HAP-1 (cell line): ENCODE measurements around the gene KIF21B.

ENCODE experiments used
- DNase-seq, 2 experiments: peaks; one replicate each; pipeline ENCODE4 v3.0.0-alpha.2; 2016 to 2020; ENCODE audit warnings: low spot score in 2 of 2
- H3K27me3 ChIP-seq: fragments of 250-450 bp; sonication (Bioruptor Pico); 2 replicates; pipeline ENCODE4 v1.5.1; 2020; ENCODE audit warnings: low read depth, mild to moderate bottlenecking, moderate library complexity
- H3K36me3 ChIP-seq: fragments of 250-450 bp; sonication (Bioruptor Pico); replicated peaks from 2 replicates; pipeline ENCODE4 v1.5.1; 2020; ENCODE audit warnings: mild to moderate bottlenecking
- H3K4me1 ChIP-seq: fragments of 250-450 bp; sonication (Bioruptor Pico); 2 replicates; pipeline ENCODE4 v1.5.1; 2020; ENCODE audit warnings: mild to moderate bottlenecking
- H3K4me3 ChIP-seq: fragments of 250-450 bp; sonication (Bioruptor Pico); 2 replicates; pipeline ENCODE4 v1.5.1; 2020; ENCODE audit warnings: mild to moderate bottlenecking, moderate library complexity
- H3K9me3 ChIP-seq: fragments of 250-450 bp; sonication (Bioruptor Pico); 2 replicates; pipeline ENCODE4 v1.5.1; 2020; ENCODE audit warnings: mild to moderate bottlenecking, moderate library complexity
- in situ Hi-C: fragments of 300-500 bp; cut with MboI; formaldehyde crosslinking; loops from 3 replicates; pipeline ENCODE4 v1.14.3; 2020; ENCODE audit warnings: low sequenced_read_pairs, inconsistent platforms, mixed read lengths

Gene KIF21B

DNA sequence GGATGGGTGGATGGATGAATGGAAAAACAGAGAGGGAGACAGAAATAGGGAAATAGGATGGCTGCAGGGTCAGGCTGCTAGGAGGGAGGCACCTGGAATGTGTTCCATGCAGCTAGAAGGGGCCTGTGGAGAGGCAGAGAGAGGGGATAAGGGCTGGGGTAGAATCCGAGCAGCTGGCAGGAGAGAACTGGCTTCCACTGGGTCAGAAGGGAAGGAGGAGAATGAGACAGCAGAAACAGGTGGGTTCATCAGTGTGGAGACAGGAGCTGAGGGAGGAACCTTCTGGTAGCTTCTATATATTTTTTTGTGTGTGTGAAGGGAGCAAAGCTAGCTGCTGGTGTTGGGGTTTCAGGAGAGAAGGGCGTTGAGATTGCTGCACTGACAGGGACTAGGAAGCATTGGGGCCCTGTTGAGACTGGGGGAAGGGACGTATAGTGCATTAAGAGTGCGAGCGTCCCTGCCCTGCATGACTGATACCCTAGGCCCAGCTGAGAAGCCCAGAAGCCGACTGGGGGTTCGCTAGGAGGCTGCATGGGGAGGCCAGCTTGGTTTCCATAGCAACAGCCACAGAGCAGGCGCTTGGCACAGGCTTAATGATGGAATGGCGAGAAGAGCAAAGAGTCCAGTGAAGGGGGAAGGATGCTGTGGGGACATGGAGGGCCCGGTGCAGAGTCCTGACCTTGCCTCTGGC lies 14.8 kb upstream of the KIF21B start:
- no peak for DNase-seq
- Histone ChIP-seq H3K4me1 (no peaks in the 10 kb centered on the region), H3K36me3 (no peaks in the 10 kb centered on the region), H3K9me3 (no peaks in the 10 kb centered on the region), H3K27me3 (no peaks in the 10 kb centered on the region), H3K4me3 (no peak overlapping the region)
- in situ Hi-C loops: no loop called here

GRCh38 chr1:201036188-201036842 lies 12.8 kb upstream of the KIF21B start:
- no peaks in the 10 kb centered on the region for H3K4me1 ChIP-seq
- in situ Hi-C loops: no loop called here

GRCh38 chr1:201034671-201035070 lies 11.2 kb upstream of the KIF21B start:
- Histone ChIP-seq H3K27me3 (no peaks in the 10 kb centered on the region), H3K4me1 (no peaks in the 10 kb centered on the region), H3K36me3 (no peaks in the 10 kb centered on the region), H3K4me3 (no peak overlapping the region), H3K9me3 (no peaks in the 10 kb centered on the region)
- no peak for DNase-seq
- in situ Hi-C loops: no loop called here

More at GRCh38 chr1:201036188-201036842, 12.8 kb upstream of the KIF21B start:
- no peaks in the 10 kb centered on the region for H3K27me3 ChIP-seq
- H3K4me3 ChIP-seq: no peak overlapping the region
- no peaks in the 10 kb centered on the region for H3K9me3 ChIP-seq
- DNase-seq: no peak
- no peaks in the 10 kb centered on the region for H3K36me3 ChIP-seq

GRCh38 chr1:201032408-201032807 lies 8.9 kb upstream of the KIF21B start:
- H3K36me3 ChIP-seq: no peaks in the 10 kb centered on the region
- no peak for DNase-seq
- no peaks in the 10 kb centered on the region for H3K4me1 ChIP-seq
- no peaks in the 10 kb centered on the region for H3K27me3 ChIP-seq
- in situ Hi-C loops: no loop called here
- H3K4me3 ChIP-seq: no peak overlapping the region
- H3K9me3 ChIP-seq: no peaks in the 10 kb centered on the region

DNA sequence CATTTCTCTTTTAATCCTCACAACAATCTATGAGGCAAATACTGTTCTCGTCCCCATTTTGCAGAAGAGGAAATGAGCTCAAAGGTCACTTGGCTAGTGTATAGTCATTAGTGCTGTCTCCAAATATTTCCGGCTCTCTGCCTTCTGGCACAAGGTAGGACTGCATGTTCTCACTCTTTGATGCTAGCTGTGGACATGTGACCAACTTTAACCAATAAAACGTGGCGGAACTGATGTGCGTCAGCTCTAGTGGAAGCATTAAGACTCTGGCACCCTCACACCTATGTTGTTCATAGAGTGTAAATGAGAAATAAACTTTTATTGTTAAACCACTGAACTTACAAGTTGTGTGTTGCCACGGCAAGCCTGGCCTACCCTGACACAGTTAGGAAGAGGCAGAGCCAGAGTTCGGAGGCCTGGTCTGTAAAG lies 5.0 kb upstream of the KIF21B start:
- Histone ChIP-seq H3K4me1 (0 out of 2 replicates have a peak, but pooled peaks cover 2% of the 10 kb centered on the region), H3K9me3 (no peaks in the 10 kb centered on the region), H3K27me3 (no peaks in the 10 kb centered on the region), H3K4me3 (no peak overlapping the region), H3K36me3 (no peaks in the 10 kb centered on the region)
- in situ Hi-C loops: no loop called here
- no peak for DNase-seq

DNA sequence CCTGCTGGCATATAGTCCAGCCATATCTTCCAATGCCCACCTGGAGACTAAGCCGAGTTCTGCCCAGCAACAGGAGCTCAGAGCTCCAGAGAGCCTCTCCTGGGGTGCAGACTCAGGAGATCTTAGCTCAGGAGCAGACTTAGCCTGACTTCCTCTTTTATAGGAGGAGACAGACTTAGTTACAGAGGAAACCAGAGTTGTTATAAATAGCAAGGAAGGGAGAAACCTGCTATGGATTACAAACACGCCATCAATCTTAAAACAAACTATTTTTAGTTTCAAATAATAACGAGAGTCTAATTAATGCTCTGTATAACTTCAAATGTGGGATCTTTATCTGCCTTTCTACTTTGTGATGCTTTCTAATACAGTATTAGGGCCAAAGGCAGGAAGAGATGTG lies 3.3 kb upstream of the KIF21B start:
- Histone ChIP-seq H3K4me3 (no peak overlapping the region), H3K9me3 (no peaks in the 10 kb centered on the region), H3K36me3 (no peaks in the 10 kb centered on the region), H3K27me3 (no peaks in the 10 kb centered on the region), H3K4me1 (peaks cover 5% of the 10 kb centered on the region)
- in situ Hi-C loops: no loop called here
- no peak for DNase-seq

- Histone ChIP-seq H3K27me3 (no peaks in the 10 kb centered on the region), H3K9me3 (no peaks in the 10 kb centered on the region), H3K4me1 (peaks cover 5% of the 10 kb centered on the region), H3K4me3 (no peak overlapping the region), H3K36me3 (no peaks in the 10 kb centered on the region)
- no peak for DNase-seq
- in situ Hi-C loops: no loop called here
Measured at GRCh38 chr1:201026234-201026633, 2.7 kb upstream of the KIF21B start.

DNA sequence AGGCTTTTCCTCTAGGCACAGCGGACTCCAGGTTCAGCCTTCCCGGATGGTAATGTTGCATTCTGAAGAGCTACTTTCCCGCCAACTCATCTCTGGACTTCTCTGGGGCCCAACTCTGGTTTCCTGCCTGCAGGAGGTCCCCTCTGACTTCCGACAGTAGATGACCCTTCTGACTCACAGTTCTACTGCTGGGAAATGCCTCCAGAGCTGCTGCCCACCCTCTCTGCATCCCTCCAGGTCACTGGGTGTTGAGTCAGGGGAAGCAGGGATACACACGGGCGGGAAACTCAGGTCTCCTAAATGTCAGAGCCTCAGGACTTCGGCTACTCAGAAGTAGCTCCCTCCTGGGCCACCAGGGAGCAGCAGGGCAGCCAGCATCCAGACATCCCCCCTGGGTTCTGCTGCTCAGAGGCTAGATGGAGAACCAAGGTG lies 2.1 kb upstream of the KIF21B start:
- in situ Hi-C loops: no loop called here
- no peaks in the 10 kb centered on the region for H3K27me3 ChIP-seq
- peaks cover 5% of the 10 kb centered on the region for H3K4me1 ChIP-seq
- no peaks in the 10 kb centered on the region for H3K36me3 ChIP-seq
- H3K9me3 ChIP-seq: no peaks in the 10 kb centered on the region
- no peak overlapping the region for H3K4me3 ChIP-seq
- peak in 1 of 2 experiments; percentile 26 for DNase-seq

- no peak overlapping the region for H3K4me3 ChIP-seq
- H3K4me1 ChIP-seq: peaks cover 5% of the 10 kb centered on the region
- no peak for DNase-seq
- H3K36me3 ChIP-seq: no peaks in the 10 kb centered on the region
- in situ Hi-C loops: no loop called here
- H3K27me3 ChIP-seq: no peaks in the 10 kb centered on the region
- H3K9me3 ChIP-seq: no peaks in the 10 kb centered on the region
Measured at GRCh38 chr1:201024625-201024998, 1.1 kb upstream of the KIF21B start.

- DNase-seq: no peak
- Histone ChIP-seq H3K27me3 (no peaks in the 10 kb centered on the region), H3K4me3 (no peak overlapping the region), H3K9me3 (no peaks in the 10 kb centered on the region), H3K4me1 (peaks cover 5% of the 10 kb centered on the region), H3K36me3 (no peaks in the 10 kb centered on the region)
- in situ Hi-C loops: no loop called here
Measured at GRCh38 chr1:201023920-201024624, 558 bp upstream of the KIF21B start.

- H3K27me3 ChIP-seq: no peaks in the 10 kb centered on the region
- no peaks in the 10 kb centered on the region for H3K36me3 ChIP-seq
- H3K9me3 ChIP-seq: no peaks in the 10 kb centered on the region
- DNase-seq: peak in 1 of 2 experiments; percentile 20
- peaks cover 5% of the 10 kb centered on the region for H3K4me1 ChIP-seq
- H3K4me3 ChIP-seq: peak overlapping the region; percentile 36
- in situ Hi-C loops: no loop called here
Measured at GRCh38 chr1:201022820-201023516, 546 bp downstream of the KIF21B start.

- H3K27me3 ChIP-seq: no peaks in the 10 kb centered on the region
- H3K4me3 ChIP-seq: peak overlapping the region; percentile 36
- in situ Hi-C loops: no loop called here
- peaks cover 5% of the 10 kb centered on the region for H3K4me1 ChIP-seq
- no peaks in the 10 kb centered on the region for H3K36me3 ChIP-seq
- no peak for DNase-seq
- H3K9me3 ChIP-seq: no peaks in the 10 kb centered on the region
Measured at GRCh38 chr1:201022493-201022819, 1.1 kb downstream of the KIF21B start.

DNA sequence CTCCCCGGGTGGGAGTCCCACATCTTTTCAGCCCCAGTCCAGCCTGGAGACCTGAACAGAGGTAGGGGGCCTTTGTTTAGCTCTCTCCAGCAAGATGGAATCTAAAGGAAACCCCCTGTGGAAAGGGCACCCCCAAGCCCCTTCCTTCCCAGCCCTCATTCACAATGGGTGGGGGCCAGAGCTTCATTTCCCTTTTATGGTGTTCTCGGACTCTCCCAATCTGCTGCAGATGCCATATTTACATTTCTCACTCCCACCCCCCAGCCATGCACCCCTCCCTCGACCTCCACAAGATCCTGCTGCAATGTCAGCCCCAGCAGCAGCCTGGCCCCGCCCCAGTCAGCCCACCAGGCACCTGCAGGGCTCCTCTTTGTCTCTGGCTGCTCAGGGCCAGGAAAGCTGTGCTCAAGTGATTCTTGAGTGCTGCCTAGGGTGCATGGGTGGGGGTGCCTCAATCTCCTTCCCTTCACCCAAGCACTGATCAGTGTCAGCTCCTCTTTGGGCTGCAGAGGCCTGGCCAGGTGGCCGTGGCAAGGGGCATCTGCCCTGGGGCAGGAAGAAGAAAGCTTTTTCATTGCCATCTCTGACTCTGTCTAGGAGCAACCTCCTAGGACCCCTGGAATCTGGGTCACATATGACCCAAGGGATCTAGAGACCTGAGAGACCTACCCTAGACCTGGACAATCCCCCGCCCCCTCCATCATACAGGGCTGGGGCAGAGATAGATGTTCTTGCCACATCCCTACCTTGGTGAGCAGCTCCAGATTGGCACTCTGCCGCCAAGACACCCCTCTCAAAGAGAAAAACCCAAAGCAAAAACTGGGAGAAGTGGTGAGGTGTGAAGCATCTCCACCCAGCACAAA lies 1.7 kb downstream of the KIF21B start:
- peaks cover 5% of the 10 kb centered on the region for H3K4me1 ChIP-seq

More for the DNA sequence above, 1.7 kb downstream of the KIF21B start:
- in situ Hi-C loops: no loop called here
- no peaks in the 10 kb centered on the region for H3K9me3 ChIP-seq
- DNase-seq: no peak
- no peaks in the 10 kb centered on the region for H3K36me3 ChIP-seq
- H3K4me3 ChIP-seq: no peak overlapping the region
- no peaks in the 10 kb centered on the region for H3K27me3 ChIP-seq
